ENCODE measurements around the gene PTPRD.

- TF ChIP-seq, protein P1, sequence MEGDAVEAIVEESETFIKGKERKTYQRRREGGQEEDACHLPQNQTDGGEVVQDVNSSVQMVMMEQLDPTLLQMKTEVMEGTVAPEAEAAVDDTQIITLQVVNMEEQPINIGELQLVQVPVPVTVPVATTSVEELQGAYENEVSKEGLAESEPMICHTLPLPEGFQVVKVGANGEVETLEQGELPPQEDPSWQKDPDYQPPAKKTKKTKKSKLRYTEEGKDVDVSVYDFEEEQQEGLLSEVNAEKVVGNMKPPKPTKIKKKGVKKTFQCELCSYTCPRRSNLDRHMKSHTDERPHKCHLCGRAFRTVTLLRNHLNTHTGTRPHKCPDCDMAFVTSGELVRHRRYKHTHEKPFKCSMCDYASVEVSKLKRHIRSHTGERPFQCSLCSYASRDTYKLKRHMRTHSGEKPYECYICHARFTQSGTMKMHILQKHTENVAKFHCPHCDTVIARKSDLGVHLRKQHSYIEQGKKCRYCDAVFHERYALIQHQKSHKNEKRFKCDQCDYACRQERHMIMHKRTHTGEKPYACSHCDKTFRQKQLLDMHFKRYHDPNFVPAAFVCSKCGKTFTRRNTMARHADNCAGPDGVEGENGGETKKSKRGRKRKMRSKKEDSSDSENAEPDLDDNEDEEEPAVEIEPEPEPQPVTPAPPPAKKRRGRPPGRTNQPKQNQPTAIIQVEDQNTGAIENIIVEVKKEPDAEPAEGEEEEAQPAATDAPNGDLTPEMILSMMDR (conservative IDR thresholded peaks at IDR 0.05; ENCODE audit: low read length) = no peak
- TF ChIP-seq EZH2phosphoT487 (IDR thresholded peaks at IDR 0.05; ENCODE audit: borderline replicate concordance, low read depth, low read length) = no peak
These were observed 2229.8 kb downstream of the PTPRD start for GRCh38 chr9:8382777-8383527.

All from OCI-LY7 (cell line).